Tibial nerve (tissue), 4 donors: ENCODE results near the gene TMEM217. TPM values are rescaled to one million over a fixed set of nuclear protein-coding genes. Genes with fewer than 3 reads are reported as not detected.

ENCODE experiments used
- DNase-seq, 2 donors: peaks; one replicate each; pipeline ENCODE4 v3.0.0-alpha.2; 2019; ENCODE audit warnings: low spot score in 2 of 2
- H3K27ac ChIP-seq, 4 donors: fragments of 200-600 bp; sonication (generic) in 3 of 4; one replicate each; pipeline ENCODE4 v1.5.1; 2017 to 2019; ENCODE audit warnings: mild to moderate bottlenecking in 1 of 4
- H3K27me3 ChIP-seq, 2 donors: fragments of 200-600 bp; sonication (generic) in 1 of 2; one replicate each; pipeline versions ENCODE4 v1.5.1 to v1.6.0; 2017 to 2019
- H3K36me3 ChIP-seq, 3 donors: fragments of 200-600 bp; sonication (generic); one replicate each; pipeline ENCODE4 v1.5.1; 2018 to 2019
- H3K4me1 ChIP-seq, 4 donors: fragments of 200-600 bp; sonication (generic) in 3 of 4; one replicate each; pipeline ENCODE4 v1.5.1; 2017 to 2019
- H3K4me3 ChIP-seq, 4 donors: fragments of 200-600 bp; sonication (generic) in 3 of 4; one replicate each; pipeline ENCODE4 v1.5.1; 2017 to 2019; ENCODE audit warnings: mild to moderate bottlenecking in 1 of 4, moderate library complexity in 1 of 4
- H3K9me3 ChIP-seq, 4 donors: fragments of 200-600 bp; sonication (generic) in 3 of 4; one replicate each; pipeline ENCODE4 v1.5.1; 2017 to 2019
- CTCF ChIP-seq, 5 experiments: fragments of 200-600 bp in 3 of 5; fragments of 450-650 bp in 2 of 5; sonication (generic) in 3 of 5; IDR thresholded peaks; one replicate each; pipeline ENCODE4 v1.5.1; 2016 to 2019; ENCODE audit warnings: antibody characterized with exemption in 5 of 5, mild to moderate bottlenecking in 3 of 5, moderate library complexity in 2 of 5
- EP300 ChIP-seq, 2 donors: sonication (generic); formaldehyde crosslinking; IDR thresholded peaks; one replicate each; pipeline ENCODE4 v1.6.1; 2017; ENCODE audit warnings: antibody characterized with exemption in 2 of 2, mild to moderate bottlenecking in 1 of 2
- POLR2A ChIP-seq, 2 donors: fragments of 450-650 bp; IDR thresholded peaks; one replicate each; pipeline ENCODE4 v1.6.1; 2017; ENCODE audit warnings: antibody characterized with exemption in 2 of 2, mild to moderate bottlenecking in 2 of 2, moderate library complexity in 2 of 2
- WGBS, 2 donors: methylation state at CpG; one replicate each; pipeline ENCODE4 v1.1.5; 2018; 5-methylcytosine and 5-hydroxymethylcytosine counted together
- total RNA-seq, 4 donors: library from RNA; depleted of rRNA; stranded (reverse); fragments of >200 nt; gene quantifications; one replicate each; pipeline ENCODE4 v1.1.0, GENCODE V29; 2016

The TMEM217 gene
- total RNA-seq, 4 donors from 2014 or later: 0.39 to 1.2 TPM; not detected in 2

DNA sequence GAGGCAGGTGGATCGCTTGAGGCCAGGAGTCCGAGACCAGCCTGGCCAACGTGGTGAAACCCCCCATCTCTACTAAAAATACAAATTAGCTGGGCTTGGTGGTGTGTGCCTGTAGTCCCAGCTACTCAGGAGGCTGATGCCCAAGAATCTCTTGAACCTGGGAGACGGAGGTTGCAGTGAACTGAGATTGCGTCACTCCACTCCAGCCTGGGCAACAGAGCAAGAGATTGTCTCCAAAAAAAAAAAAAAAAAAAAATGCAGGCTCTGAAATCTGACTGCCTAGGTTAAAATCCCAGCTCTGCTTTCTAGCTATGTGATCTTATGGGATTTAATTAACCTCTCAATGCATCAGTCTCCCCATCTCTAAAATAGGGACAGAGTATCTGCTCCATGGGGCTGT, 3.3 kb upstream of the TMEM217 start:
- no peak for DNase-seq
- Histone ChIP-seq H3K27ac (no peak overlapping the region), H3K36me3 (no peaks in the 10 kb centered on the region), H3K4me1 (peaks cover 0 to 23% (median 16%) of the 10 kb centered on the region in 4 donors), H3K27me3 (no peaks in the 10 kb centered on the region), H3K4me3 (no peak overlapping the region), H3K9me3 (peaks cover 0 to under 1% (median 0%) of the 10 kb centered on the region in 4 donors)
- no peak for TF ChIP-seq CTCF (IDR thresholded peaks at IDR 0.05)
- no peak for TF ChIP-seq POLR2A (IDR thresholded peaks at IDR 0.05)
- TF ChIP-seq EP300 (IDR thresholded peaks at IDR 0.05): no peak
- WGBS, 2 donors: 91 to 96% methylated on average over 5 of the region's 5 CpGs

- DNase-seq: no peak
- no peaks in the 10 kb centered on the region for H3K36me3 ChIP-seq
- H3K9me3 ChIP-seq: no peaks in the 10 kb centered on the region
- no peak overlapping the region for H3K4me3 ChIP-seq
- no peaks in the 10 kb centered on the region for H3K27me3 ChIP-seq
- TF ChIP-seq CTCF (IDR thresholded peaks at IDR 0.05) (no peak), POLR2A (IDR thresholded peaks at IDR 0.05) (no peak), EP300 (IDR thresholded peaks at IDR 0.05) (no peak)
- no peak overlapping the region for H3K27ac ChIP-seq
- WGBS, 2 donors: 94 to 100% methylated on average over 1 of the region's 1 CpG
- H3K4me1 ChIP-seq: peaks cover 0 to 23% (median 16%) of the 10 kb centered on the region in 4 donors
These were observed 2.5 kb upstream of the TMEM217 start for GRCh38 chr6:37260444-37260843.

- DNase-seq: no peak
- no peaks in the 10 kb centered on the region for H3K9me3 ChIP-seq
- H3K4me1 ChIP-seq: peaks cover 0 to 23% (median 16%) of the 10 kb centered on the region in 4 donors
- no peaks in the 10 kb centered on the region for H3K27me3 ChIP-seq
- no peaks in the 10 kb centered on the region for H3K36me3 ChIP-seq
- no peak overlapping the region for H3K27ac ChIP-seq
- H3K4me3 ChIP-seq: no peak overlapping the region
- TF ChIP-seq POLR2A (IDR thresholded peaks at IDR 0.05) (no peak), EP300 (IDR thresholded peaks at IDR 0.05) (no peak), CTCF (IDR thresholded peaks at IDR 0.05) (no peak)
- 80 to 81% methylated on average over 2 of the region's 2 CpGs for WGBS, 2 donors
These were observed 2.1 kb upstream of the TMEM217 start for GRCh38 chr6:37260040-37260439.

DNA sequence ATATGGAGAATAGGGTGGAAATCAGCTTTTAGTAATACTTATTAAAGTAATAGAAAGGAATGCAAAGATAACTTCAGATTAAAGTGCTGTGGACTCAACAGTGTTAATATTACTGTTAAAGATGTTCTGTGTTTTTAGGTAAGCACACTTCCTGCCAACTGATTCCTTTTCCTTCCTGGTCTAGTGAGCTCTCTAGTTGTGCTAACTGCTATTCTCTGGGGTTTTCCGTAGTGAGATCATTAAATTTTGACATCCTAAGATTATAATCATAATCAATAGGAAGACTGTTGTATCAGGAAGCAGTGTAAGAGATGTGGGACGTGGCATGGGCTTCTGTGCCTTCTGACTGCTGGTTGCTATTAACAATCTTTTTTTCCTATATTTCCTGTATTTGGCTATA, 1.2 kb upstream of the TMEM217 start:
- no peak for DNase-seq
- Histone ChIP-seq H3K4me3 (no peak overlapping the region), H3K36me3 (no peaks in the 10 kb centered on the region)

More for the DNA sequence above, 1.2 kb upstream of the TMEM217 start:
- peaks cover 0 to 23% (median 16%) of the 10 kb centered on the region in 4 donors for H3K4me1 ChIP-seq
- WGBS, 2 donors: 37 to 39% methylated on average over 2 of the region's 2 CpGs
- H3K27me3 ChIP-seq: no peaks in the 10 kb centered on the region
- H3K9me3 ChIP-seq: no peaks in the 10 kb centered on the region
- no peak overlapping the region for H3K27ac ChIP-seq
- no peak for TF ChIP-seq CTCF (IDR thresholded peaks at IDR 0.05)
- TF ChIP-seq EP300 (IDR thresholded peaks at IDR 0.05): no peak
- TF ChIP-seq POLR2A (IDR thresholded peaks at IDR 0.05): no peak
